Measurements from ENCODE around the gene SSNA1.
A peak's percentile ranks its signal among the peaks of the same experiment; 100 is the strongest.

The SSNA1 gene

DNA sequence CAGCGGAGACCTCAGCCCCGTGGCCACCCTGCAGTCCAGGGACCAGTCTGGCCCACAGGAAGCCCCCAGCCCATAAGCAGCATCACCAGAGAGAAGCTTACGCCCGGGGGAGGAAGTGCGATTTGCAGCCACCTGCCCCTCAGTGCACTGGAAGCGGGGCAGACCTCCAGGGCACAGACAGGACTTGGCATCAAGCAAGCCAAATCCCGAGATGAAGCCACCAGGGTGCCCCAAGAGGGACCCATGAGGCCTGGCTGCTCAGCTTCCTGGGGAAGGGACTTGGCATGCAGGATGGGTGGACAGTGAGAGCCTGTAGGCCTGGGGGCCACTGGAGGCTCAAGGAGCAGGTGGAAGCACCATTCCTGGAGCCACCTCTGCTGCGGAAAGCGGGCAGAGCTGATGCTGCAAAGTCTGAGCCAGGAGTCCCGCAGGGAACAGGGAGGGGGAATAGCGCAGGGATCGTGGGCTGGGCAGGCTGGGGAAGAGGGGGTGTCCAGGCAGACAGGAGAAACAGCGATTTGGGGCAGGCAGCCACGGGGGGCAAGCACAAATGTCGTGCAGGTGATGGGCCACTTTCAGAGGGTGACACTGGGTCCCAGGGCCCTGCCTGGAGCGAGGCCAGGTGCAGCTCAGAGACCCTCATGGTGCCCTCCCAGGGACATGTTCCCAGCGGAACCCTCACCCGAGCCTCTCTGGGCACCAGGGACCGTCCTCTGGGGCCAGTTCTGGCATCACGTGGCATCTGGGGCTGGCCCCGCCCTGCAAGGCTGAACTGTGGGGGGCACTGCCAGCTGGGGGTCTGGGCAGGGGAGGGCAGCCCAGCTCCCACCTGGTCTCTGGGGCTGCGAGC lies 21.9 kb upstream of the SSNA1 start:
- H3K4me3 ChIP-seq (ENCODE audit: low read depth, low read length) = no peak overlapping the region
- no peak for DNase-seq (ENCODE audit: low read depth)
- TF ChIP-seq, protein P1, sequence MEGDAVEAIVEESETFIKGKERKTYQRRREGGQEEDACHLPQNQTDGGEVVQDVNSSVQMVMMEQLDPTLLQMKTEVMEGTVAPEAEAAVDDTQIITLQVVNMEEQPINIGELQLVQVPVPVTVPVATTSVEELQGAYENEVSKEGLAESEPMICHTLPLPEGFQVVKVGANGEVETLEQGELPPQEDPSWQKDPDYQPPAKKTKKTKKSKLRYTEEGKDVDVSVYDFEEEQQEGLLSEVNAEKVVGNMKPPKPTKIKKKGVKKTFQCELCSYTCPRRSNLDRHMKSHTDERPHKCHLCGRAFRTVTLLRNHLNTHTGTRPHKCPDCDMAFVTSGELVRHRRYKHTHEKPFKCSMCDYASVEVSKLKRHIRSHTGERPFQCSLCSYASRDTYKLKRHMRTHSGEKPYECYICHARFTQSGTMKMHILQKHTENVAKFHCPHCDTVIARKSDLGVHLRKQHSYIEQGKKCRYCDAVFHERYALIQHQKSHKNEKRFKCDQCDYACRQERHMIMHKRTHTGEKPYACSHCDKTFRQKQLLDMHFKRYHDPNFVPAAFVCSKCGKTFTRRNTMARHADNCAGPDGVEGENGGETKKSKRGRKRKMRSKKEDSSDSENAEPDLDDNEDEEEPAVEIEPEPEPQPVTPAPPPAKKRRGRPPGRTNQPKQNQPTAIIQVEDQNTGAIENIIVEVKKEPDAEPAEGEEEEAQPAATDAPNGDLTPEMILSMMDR (IDR thresholded peaks at IDR 0.05; ENCODE audit: control insufficient read depth, extremely low read depth, insufficient read depth) = no peak

DNA sequence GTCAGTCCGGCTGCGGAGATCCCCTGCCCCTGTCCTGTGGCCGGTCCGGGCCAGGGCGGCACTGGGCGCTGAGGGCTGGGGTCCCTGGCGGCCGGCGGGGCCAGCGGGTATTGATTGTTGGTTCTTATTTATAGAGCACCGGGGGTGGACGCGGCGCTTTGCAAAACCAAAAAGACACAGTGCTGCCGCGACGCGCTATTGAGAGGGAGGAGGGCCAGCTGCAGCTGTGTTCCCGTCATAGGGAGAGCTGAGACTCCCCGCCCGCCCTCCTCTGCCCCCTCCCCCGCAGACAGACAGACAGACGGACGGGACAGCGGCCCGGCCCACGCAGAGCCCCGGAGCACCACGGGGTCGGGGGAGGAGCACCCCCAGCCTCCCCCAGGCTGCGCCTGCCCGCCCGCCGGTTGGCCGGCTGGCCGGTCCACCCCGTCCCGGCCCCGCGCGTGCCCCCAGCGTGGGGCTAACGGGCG lies 21.2 kb upstream of the SSNA1 start:
- H3K4me3 ChIP-seq (ENCODE audit: low read depth, low read length) = peak overlapping the region; percentile 64
- no peak for DNase-seq (ENCODE audit: low read depth)
- TF ChIP-seq, protein P1 (IDR thresholded peaks at IDR 0.05; ENCODE audit: control insufficient read depth, extremely low read depth, insufficient read depth) = no peak

- TF ChIP-seq, protein P1 (IDR thresholded peaks at IDR 0.05; ENCODE audit: control insufficient read depth, extremely low read depth, insufficient read depth) = no peak
- DNase-seq (ENCODE audit: low read depth) = peak; percentile 52
- H3K4me3 ChIP-seq (ENCODE audit: low read depth, low read length) = peak overlapping the region; percentile 64
Measured at GRCh38 chr9:137167747-137168572, 20.5 kb upstream of the SSNA1 start.

DNA sequence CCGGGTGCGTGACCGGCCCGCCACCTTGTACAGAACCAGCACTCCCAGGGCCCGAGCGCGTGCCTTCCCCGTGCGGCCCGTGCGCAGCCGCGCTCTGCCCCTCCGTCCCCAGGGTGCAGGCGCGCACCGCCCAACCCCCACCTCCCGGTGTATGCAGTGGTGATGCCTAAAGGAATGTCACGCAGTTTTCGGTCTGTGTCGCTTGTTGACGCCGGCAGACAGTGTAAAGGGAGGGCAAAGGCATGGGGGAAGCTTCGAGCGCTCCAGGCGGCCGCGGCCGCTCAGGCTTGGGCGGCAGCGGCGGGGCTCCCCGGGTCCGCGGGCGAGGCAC lies 19.9 kb upstream of the SSNA1 start:
- peak overlapping the region; percentile 64 for H3K4me3 ChIP-seq (ENCODE audit: low read depth, low read length)

GRCh38 chr9:137168904-137169856 lies 19.3 kb upstream of the SSNA1 start:
- TF ChIP-seq, protein P1 (IDR thresholded peaks at IDR 0.05; ENCODE audit: control insufficient read depth, extremely low read depth, insufficient read depth) = no peak
- peak; percentile 90 for DNase-seq (ENCODE audit: low read depth)
- peak overlapping the region; percentile 64 for H3K4me3 ChIP-seq (ENCODE audit: low read depth, low read length)

More for the DNA sequence above, 19.9 kb upstream of the SSNA1 start:
- TF ChIP-seq, protein P1 (IDR thresholded peaks at IDR 0.05; ENCODE audit: control insufficient read depth, extremely low read depth, insufficient read depth) = no peak
- no peak for DNase-seq (ENCODE audit: low read depth)

DNA sequence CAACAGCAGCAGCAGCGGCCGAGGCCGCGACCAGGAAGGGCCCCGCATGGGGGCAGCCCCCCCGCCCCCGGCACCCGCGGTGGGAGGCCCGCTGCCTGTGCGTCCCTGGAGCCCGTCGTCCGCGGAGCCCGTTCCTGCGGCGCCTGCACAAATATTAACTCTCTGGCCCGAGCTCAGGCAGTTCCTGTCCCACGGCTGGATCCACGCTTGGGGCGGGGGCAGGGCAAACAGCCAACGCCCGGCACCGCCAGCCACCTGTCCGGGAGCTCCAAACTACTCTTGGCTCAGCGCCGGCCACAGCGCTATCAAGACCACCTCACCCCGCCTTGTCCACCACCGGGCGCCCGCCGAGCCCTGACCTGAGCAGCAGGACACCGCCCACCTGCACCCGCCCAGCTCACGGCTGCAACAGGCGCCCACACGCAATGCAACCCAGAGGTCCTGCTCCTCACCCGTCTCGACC lies 18.5 kb upstream of the SSNA1 start, which contains the start of gene LRRC26:
Gene LRRC26 (minus strand): TSS at position 156 of the 463 bp plus-strand sequence. CDS start 108 bp downstream, at position 48.
- peak within 1 kb of the TSS; percentile 64 for H3K4me3 ChIP-seq (ENCODE audit: low read depth, low read length)
- TF ChIP-seq, protein P1 (IDR thresholded peaks at IDR 0.05; ENCODE audit: control insufficient read depth, extremely low read depth, insufficient read depth) = no peak
- peak; percentile 33 for DNase-seq (ENCODE audit: low read depth)
